HEK293 (cell line): ENCODE results near the gene EDEM3.
A peak's percentile ranks its signal among the peaks of the same experiment; 100 is the strongest.

Experiments used
- CTCF ChIA-PET: fragments of 350-600 bp; formaldehyde crosslinking; extraction: SDS; loops from one replicate; lab custom pipeline; 2021; ENCODE audit warnings: antibody characterized with exemption; lab: Yijun Ruan, JAX
- POLR2A ChIA-PET: fragments of 300-600 bp; formaldehyde crosslinking; extraction: SDS; loops from one replicate; lab custom pipeline; 2020; ENCODE audit warnings: antibody characterized with exemption, inconsistent platforms; lab: Yijun Ruan, JAX
- H3K27ac ChIP-seq: fragments of 200-500 bp; sonication (Bioruptor generic); 2 replicates; pipeline ENCODE4 v1.5.1; 2014; ENCODE audit warnings: low read depth, low read length, control low read depth, inconsistent platforms; ENCODE audit errors: extremely low read depth
- H3K36me3 ChIP-seq, 2 experiments: fragments of 200-500 bp in 1 of 2; sonication (Bioruptor generic) in 1 of 2; 1 replicate in 1 of 2; 2 replicates in 1 of 2; pipeline ENCODE4 v1.5.1; 2014 to 2017; ENCODE audit warnings: inconsistent platforms in 2 of 2, low read length in 2 of 2; ENCODE audit not compliant: control insufficient read depth in 2 of 2, insufficient read depth in 1 of 2
- H3K4me1 ChIP-seq: fragments of 200-500 bp; sonication (Bioruptor generic); 2 replicates; pipeline ENCODE4 v1.5.1; 2014; ENCODE audit warnings: mild to moderate bottlenecking, low read length, inconsistent platforms; ENCODE audit not compliant: control insufficient read depth, insufficient read depth
- H3K4me3 ChIP-seq: 2 replicates; pipeline ENCODE4 v1.5.1; 2011; ENCODE audit warnings: low read depth, mild to moderate bottlenecking, control low read depth, low read length, moderate library complexity
- H3K9me3 ChIP-seq: fragments of 200-500 bp; sonication (Bioruptor generic); 2 replicates; pipeline ENCODE4 v1.5.1; 2014; ENCODE audit warnings: low read depth, low read length, inconsistent platforms; ENCODE audit not compliant: control insufficient read depth, insufficient read depth
- EGR2 ChIP-seq: fragments of 450-650 bp; formaldehyde crosslinking; IDR thresholded peaks from 2 replicates; pipeline ENCODE4 v1.5.1; 2016; ENCODE audit warnings: low read depth, missing biosample characterization, missing genetic modification characterization
- GFI1B ChIP-seq: fragments of 450-650 bp; formaldehyde crosslinking; IDR thresholded peaks from 2 replicates; pipeline ENCODE4 v1.5.1; 2016; ENCODE audit warnings: missing biosample characterization, missing genetic modification characterization
- OSR2 ChIP-seq: fragments of 450-650 bp; formaldehyde crosslinking; IDR thresholded peaks from 2 replicates; pipeline ENCODE4 v1.5.1; 2016; ENCODE audit warnings: missing biosample characterization, missing genetic modification characterization
- REPIN1 ChIP-seq: fragments of 450-650 bp; formaldehyde crosslinking; IDR thresholded peaks from 2 replicates; pipeline ENCODE4 v1.5.1; 2017; ENCODE audit warnings: missing biosample characterization, missing genetic modification characterization, low read depth
- WT1 ChIP-seq: fragments of 450-650 bp; formaldehyde crosslinking; IDR thresholded peaks from 2 replicates; pipeline ENCODE4 v1.5.1; 2016; ENCODE audit warnings: missing biosample characterization, missing genetic modification characterization
- YY1 ChIP-seq: fragments of 450-650 bp; formaldehyde crosslinking; IDR thresholded peaks from 2 replicates; pipeline ENCODE4 v1.5.1; 2018; ENCODE audit warnings: missing biosample characterization, missing genetic modification characterization
- YY2 ChIP-seq: fragments of 450-650 bp; formaldehyde crosslinking; IDR thresholded peaks from 2 replicates; pipeline ENCODE4 v1.5.1; 2016; ENCODE audit warnings: missing biosample characterization, missing genetic modification characterization
- ZBTB7A ChIP-seq: fragments of 450-650 bp; formaldehyde crosslinking; IDR thresholded peaks from 2 replicates; pipeline ENCODE4 v1.5.1; 2016; ENCODE audit warnings: low read depth, missing biosample characterization, missing genetic modification characterization
- ZNF19 ChIP-seq: fragments of 450-650 bp; formaldehyde crosslinking; IDR thresholded peaks from 2 replicates; pipeline ENCODE4; 2016; ENCODE audit warnings: missing biosample characterization, missing genetic modification characterization, low read depth
- ZNF2 ChIP-seq: fragments of 450-650 bp; formaldehyde crosslinking; IDR thresholded peaks from 2 replicates; pipeline ENCODE4 v1.5.1; 2016; ENCODE audit warnings: missing biosample characterization, missing genetic modification characterization
- ZNF24 ChIP-seq: fragments of 450-650 bp; formaldehyde crosslinking; IDR thresholded peaks from 2 replicates; pipeline ENCODE4 v1.5.1; 2016; ENCODE audit warnings: missing biosample characterization, missing genetic modification characterization
- ZNF335 ChIP-seq: fragments of 450-650 bp; formaldehyde crosslinking; conservative IDR thresholded peaks from 2 replicates; pipeline ENCODE4 v1.5.1; 2016; ENCODE audit warnings: missing biosample characterization, missing genetic modification characterization
- ZNF433 ChIP-seq: fragments of 450-650 bp; formaldehyde crosslinking; IDR thresholded peaks from 2 replicates; pipeline ENCODE4 v1.5.1; 2016; ENCODE audit warnings: missing biosample characterization, missing genetic modification characterization, low read depth
- ZNF785 ChIP-seq: fragments of 450-650 bp; formaldehyde crosslinking; IDR thresholded peaks from 2 replicates; pipeline ENCODE4 v1.5.1; 2016; ENCODE audit warnings: missing biosample characterization, missing genetic modification characterization
- ZNF791 ChIP-seq: fragments of 450-650 bp; formaldehyde crosslinking; IDR thresholded peaks from 2 replicates; pipeline ENCODE4 v1.5.1; 2016; ENCODE audit warnings: missing biosample characterization, missing genetic modification characterization
- TF ChIP-seq, protein P1 (sequence below): fragments of 450-650 bp; formaldehyde crosslinking; IDR thresholded peaks from 2 replicates; pipeline ENCODE4 v1.5.1; 2016; ENCODE audit warnings: missing biosample characterization, missing genetic modification characterization
- TF ChIP-seq, protein P2 (sequence below): fragments of 450-650 bp; formaldehyde crosslinking; conservative IDR thresholded peaks from 2 replicates; pipeline ENCODE4 v1.5.1; 2016; ENCODE audit warnings: low read depth, missing biosample characterization, missing genetic modification characterization
- TF ChIP-seq, protein P3 (sequence below): fragments of 450-650 bp; IDR thresholded peaks from 2 replicates; pipeline ENCODE4 v1.5.1; 2018; ENCODE audit warnings: missing biosample characterization, mild to moderate bottlenecking, missing genetic modification characterization
- TF ChIP-seq, protein P4 (sequence below): fragments of 450-650 bp; formaldehyde crosslinking; IDR thresholded peaks from 2 replicates; pipeline ENCODE4 v1.5.1; 2016; ENCODE audit warnings: missing biosample characterization, missing genetic modification characterization

The EDEM3 gene

DNA sequence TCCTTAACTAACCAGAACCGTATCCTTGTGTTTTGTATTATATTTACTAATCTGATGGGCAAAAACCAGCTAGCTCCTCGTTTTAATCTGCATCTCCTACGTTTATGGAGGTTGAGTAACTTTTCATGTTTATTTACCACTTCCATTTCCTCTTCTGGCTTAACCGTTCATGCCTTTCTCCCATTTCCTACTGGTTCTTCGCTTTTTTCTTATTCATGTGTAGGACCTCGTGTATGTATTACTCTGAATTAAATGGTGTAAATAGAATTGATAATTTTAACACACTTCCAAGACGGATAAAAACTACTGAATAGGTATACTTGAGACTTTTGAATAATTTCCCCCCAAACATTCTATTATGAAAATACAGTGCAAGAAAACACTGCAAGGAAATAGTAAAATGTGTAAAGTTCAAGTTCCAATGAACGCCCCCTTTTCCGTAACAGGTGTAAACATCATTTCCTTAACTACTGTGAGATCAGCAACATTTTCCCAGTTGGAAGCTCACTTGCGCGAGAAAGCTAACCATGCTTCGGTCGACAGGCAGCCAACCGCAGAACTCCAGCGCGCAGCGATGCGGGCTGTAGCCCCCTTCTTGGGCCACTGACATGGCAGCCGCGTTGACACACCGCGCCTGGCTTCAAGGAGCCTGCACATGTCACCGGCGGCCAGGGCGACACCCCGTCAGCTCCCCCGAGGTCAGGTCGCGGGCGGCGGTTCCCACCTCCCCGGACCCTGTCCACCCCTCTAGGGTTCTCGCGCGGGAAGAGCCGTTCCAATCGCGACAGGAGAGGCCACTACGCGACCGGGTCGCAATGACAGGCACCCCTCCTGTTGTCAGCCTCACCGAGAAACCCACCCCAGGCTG is 816 bp downstream of the EDEM3 start (continued):
- TF ChIP-seq, protein P1, sequence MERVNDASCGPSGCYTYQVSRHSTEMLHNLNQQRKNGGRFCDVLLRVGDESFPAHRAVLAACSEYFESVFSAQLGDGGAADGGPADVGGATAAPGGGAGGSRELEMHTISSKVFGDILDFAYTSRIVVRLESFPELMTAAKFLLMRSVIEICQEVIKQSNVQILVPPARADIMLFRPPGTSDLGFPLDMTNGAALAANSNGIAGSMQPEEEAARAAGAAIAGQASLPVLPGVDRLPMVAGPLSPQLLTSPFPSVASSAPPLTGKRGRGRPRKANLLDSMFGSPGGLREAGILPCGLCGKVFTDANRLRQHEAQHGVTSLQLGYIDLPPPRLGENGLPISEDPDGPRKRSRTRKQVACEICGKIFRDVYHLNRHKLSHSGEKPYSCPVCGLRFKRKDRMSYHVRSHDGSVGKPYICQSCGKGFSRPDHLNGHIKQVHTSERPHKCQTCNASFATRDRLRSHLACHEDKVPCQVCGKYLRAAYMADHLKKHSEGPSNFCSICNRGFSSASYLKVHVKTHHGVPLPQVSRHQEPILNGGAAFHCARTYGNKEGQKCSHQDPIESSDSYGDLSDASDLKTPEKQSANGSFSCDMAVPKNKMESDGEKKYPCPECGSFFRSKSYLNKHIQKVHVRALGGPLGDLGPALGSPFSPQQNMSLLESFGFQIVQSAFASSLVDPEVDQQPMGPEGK (tag by site-specific recombination), result no peak
- TF ChIP-seq REPIN1 (no peak), YY2 (tag by site-specific recombination) (no peak), ZNF2 (tag by site-specific recombination) (0 out of 2 replicates have a peak, but pooled peaks have one; percentile 47), OSR2 (tag by site-specific recombination) (no peak), ZBTB7A (tag by site-specific recombination) (peak; percentile 69; the same call in 1 of the 2 replicates), WT1 (0 out of 2 replicates have a peak, but pooled peaks have one; percentile 13), ZNF791 (tag by site-specific recombination) (no peak), ZNF24 (tag by site-specific recombination) (0 out of 2 replicates have a peak, but pooled peaks have one; percentile 45), EGR2 (tag by site-specific recombination) (no peak), ZNF785 (tag by site-specific recombination) (peak; percentile 53; the same call in 1 of the 2 replicates), ZNF19 (tag by site-specific recombination) (no peak), GFI1B (no peak), ZNF335 (tag by site-specific recombination) (peak; percentile 96)
- TF ChIP-seq, protein P2, sequence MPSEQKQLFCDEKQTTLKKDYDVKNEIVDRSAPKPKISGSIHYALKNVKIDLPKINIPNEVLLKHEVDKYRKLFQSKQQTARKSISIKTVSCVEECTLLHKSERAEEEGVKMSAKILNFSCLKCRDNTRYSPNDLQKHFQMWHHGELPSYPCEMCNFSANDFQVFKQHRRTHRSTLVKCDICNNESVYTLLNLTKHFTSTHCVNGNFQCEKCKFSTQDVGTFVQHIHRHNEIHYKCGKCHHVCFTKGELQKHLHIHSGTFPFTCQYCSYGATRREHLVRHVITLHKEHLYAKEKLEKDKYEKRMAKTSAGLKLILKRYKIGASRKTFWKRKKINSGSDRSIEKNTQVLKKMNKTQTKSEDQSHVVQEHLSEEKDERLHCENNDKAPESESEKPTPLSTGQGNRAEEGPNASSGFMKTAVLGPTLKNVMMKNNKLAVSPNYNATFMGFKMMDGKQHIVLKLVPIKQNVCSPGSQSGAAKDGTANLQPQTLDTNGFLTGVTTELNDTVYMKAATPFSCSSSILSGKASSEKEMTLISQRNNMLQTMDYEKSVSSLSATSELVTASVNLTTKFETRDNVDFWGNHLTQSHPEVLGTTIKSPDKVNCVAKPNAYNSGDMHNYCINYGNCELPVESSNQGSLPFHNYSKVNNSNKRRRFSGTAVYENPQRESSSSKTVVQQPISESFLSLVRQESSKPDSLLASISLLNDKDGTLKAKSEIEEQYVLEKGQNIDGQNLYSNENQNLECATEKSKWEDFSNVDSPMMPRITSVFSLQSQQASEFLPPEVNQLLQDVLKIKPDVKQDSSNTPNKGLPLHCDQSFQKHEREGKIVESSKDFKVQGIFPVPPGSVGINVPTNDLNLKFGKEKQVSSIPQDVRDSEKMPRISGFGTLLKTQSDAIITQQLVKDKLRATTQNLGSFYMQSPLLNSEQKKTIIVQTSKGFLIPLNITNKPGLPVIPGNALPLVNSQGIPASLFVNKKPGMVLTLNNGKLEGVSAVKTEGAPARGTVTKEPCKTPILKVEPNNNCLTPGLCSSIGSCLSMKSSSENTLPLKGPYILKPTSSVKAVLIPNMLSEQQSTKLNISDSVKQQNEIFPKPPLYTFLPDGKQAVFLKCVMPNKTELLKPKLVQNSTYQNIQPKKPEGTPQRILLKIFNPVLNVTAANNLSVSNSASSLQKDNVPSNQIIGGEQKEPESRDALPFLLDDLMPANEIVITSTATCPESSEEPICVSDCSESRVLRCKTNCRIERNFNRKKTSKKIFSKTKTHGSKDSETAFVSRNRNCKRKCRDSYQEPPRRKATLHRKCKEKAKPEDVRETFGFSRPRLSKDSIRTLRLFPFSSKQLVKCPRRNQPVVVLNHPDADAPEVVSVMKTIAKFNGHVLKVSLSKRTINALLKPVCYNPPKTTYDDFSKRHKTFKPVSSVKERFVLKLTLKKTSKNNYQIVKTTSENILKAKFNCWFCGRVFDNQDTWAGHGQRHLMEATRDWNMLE, result 0 out of 2 replicates have a peak, but pooled peaks have one; percentile 19
- TF ChIP-seq, protein P3, sequence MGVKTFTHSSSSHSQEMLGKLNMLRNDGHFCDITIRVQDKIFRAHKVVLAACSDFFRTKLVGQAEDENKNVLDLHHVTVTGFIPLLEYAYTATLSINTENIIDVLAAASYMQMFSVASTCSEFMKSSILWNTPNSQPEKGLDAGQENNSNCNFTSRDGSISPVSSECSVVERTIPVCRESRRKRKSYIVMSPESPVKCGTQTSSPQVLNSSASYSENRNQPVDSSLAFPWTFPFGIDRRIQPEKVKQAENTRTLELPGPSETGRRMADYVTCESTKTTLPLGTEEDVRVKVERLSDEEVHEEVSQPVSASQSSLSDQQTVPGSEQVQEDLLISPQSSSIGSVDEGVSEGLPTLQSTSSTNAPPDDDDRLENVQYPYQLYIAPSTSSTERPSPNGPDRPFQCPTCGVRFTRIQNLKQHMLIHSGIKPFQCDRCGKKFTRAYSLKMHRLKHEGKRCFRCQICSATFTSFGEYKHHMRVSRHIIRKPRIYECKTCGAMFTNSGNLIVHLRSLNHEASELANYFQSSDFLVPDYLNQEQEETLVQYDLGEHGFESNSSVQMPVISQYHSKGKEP, result 0 out of 2 replicates have a peak, but pooled peaks have one; percentile 2
- TF ChIP-seq, all 188 proteins: peak for 21

DNA sequence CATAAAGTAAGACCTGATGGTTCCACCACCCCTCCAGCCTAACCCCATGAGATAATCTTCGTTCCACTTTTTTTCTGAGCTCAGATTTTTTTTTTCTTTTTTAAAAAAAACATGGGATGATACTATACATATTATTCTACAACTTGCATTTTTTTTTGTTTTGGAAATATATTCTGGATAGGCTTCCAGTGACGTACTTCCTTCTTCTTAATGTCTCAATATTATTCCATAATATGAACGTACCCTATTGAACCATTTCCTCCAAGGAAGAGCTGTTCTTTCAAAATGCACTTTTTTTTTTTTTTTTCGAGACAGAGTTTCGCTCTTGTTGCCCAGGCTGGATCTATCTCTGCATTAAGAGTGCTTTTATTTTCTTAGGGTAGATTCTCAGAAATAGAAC is 1.5 kb downstream of the EDEM3 start:
- no peak overlapping the region; the same call in 1 of the 2 replicates for H3K4me3 ChIP-seq
- CTCF ChIA-PET, result no interaction called here

More for the DNA sequence above, 1.5 kb downstream of the EDEM3 start:
- Histone ChIP-seq H3K9me3 (no peaks in the 10 kb centered on the region), H3K36me3 (no peaks in the 10 kb centered on the region), H3K4me1 (peaks cover 3% of the 10 kb centered on the region; the same call in 1 of the 2 replicates), H3K27ac (no peak overlapping the region)
- POLR2A ChIA-PET, result interaction anchor here (0.7 kb wide), 1 partner anchor 99 kb away, joined by 4 read pairs; no protein-coding TSS in a partner anchor
- TF ChIP-seq, protein P4, sequence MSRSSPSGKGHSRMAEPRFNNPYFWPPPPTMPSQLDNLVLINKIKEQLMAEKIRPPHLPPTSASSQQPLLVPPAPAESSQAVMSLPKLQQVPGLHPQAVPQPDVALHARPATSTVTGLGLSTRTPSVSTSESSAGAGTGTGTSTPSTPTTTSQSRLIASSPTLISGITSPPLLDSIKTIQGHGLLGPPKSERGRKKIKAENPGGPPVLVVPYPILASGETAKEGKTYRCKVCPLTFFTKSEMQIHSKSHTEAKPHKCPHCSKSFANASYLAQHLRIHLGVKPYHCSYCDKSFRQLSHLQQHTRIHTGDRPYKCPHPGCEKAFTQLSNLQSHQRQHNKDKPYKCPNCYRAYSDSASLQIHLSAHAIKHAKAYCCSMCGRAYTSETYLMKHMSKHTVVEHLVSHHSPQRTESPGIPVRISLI (tag by site-specific recombination), result peak; percentile 96
- TF ChIP-seq ZNF433 (tag by site-specific recombination), result no peak
- TF ChIP-seq YY1, result no peak
- TF ChIP-seq, all 188 proteins: peak for 1
